Sigmoid colon (tissue), 7 donors: Measurements from ENCODE around the gene CFP. TPM values are rescaled to one million over a fixed set of nuclear protein-coding genes. Genes with fewer than 3 reads are reported as not detected.

Experiments
- DNase-seq: peaks from one replicate; pipeline ENCODE4 v3.0.0-alpha.2; 2019
- H3K27ac ChIP-seq, 4 donors: fragments of 200-600 bp; sonication (generic); one replicate each; pipeline ENCODE4 v1.5.1; 2016 to 2019; ENCODE audit warnings: mild to moderate bottlenecking in 1 of 4
- H3K27me3 ChIP-seq, 3 donors: fragments of 200-600 bp; sonication (generic); one replicate each; pipeline ENCODE4 v1.5.1; 2019; ENCODE audit warnings: mild to moderate bottlenecking in 1 of 3
- H3K36me3 ChIP-seq, 4 donors: fragments of 200-600 bp; sonication (generic); one replicate each; pipeline ENCODE4 v1.5.1; 2016 to 2019
- H3K4me1 ChIP-seq, 4 donors: fragments of 200-600 bp; sonication (generic); one replicate each; pipeline ENCODE4 v1.5.1; 2017 to 2019
- H3K4me3 ChIP-seq, 4 donors: fragments of 200-600 bp; sonication (generic); one replicate each; pipeline ENCODE4 v1.5.1; 2017 to 2019; ENCODE audit warnings: mild to moderate bottlenecking in 2 of 4, moderate library complexity in 1 of 4
- H3K9me3 ChIP-seq, 4 donors: fragments of 200-600 bp in 3 of 4; sonication (generic) in 3 of 4; one replicate each; pipeline versions ENCODE4 v1.5.1 to v1.6.1; 2013 to 2019
- CTCF ChIP-seq, 4 experiments: fragments of 450-650 bp in 3 of 4; fragments of 200-600 bp in 1 of 4; IDR thresholded peaks; one replicate each; pipeline ENCODE4 v1.5.1; 2016 to 2019; ENCODE audit warnings: antibody characterized with exemption in 4 of 4, mild to moderate bottlenecking in 3 of 4, moderate library complexity in 2 of 4
- EP300 ChIP-seq, 4 donors: sonication (generic); formaldehyde crosslinking; IDR thresholded peaks; one replicate each; pipeline ENCODE4 v1.6.1; 2017; ENCODE audit warnings: antibody characterized with exemption in 4 of 4
- POLR2A ChIP-seq, 2 donors: fragments of 450-650 bp; IDR thresholded peaks; one replicate each; pipeline ENCODE4 v1.6.1; 2016; ENCODE audit warnings: antibody characterized with exemption in 2 of 2, mild to moderate bottlenecking in 2 of 2, moderate library complexity in 2 of 2
- POLR2AphosphoS5 ChIP-seq, 4 donors: sonication (generic); formaldehyde crosslinking; IDR thresholded peaks; one replicate each; pipeline ENCODE4 v1.6.1; 2017; ENCODE audit warnings: antibody characterized with exemption in 4 of 4
- WGBS, 2 donors: extraction: QIAGEN DNeasy Blood & Tissue Kit; methylation state at CpG; one replicate each; pipeline ENCODE4 v1.1.7; 2013; 5-methylcytosine and 5-hydroxymethylcytosine counted together
- intact Hi-C: fragments of 100-400 bp; cut with DNase I; formaldehyde crosslinking; loops from one replicate; pipeline ENCODE4 v1.15.1; 2023
- polyA plus RNA-seq, 3 donors: library from polyadenylated mRNA; stranded (reverse); fragments of 200-250 nt; gene quantifications; one replicate each; pipeline ENCODE4 v1.2.3, GENCODE V29; 2013
- total RNA-seq, 4 donors: library from RNA; depleted of rRNA; stranded (reverse); fragments of >200 nt; gene quantifications; one replicate each; pipeline ENCODE4 v1.1.0, GENCODE V29; 2016
- donor health status: healthy with polysubstance abuse.
- donor health status: Bipolar disorder and iron deficiency.
- donor health status: healthy.

Gene CFP
- total and polyA plus RNA-seq, 7 donors = 3.0 to 14.3 (median 7.0) TPM

GRCh38 chrX:47628982-47629381 lies 748 bp downstream of the CFP start:
- intact Hi-C loops = no loop called here
- Histone ChIP-seq H3K9me3 (no peaks in the 10 kb centered on the region), H3K27me3 (no peaks in the 10 kb centered on the region), H3K4me1 (no peaks in the 10 kb centered on the region), H3K36me3 (no peaks in the 10 kb centered on the region), H3K27ac (no peak overlapping the region), H3K4me3 (peak overlapping the region in 1 of 4 donors; percentile 16)
- DNase-seq = no peak
- no peak for TF ChIP-seq EP300 (IDR thresholded peaks at IDR 0.05)
- TF ChIP-seq POLR2AphosphoS5 (IDR thresholded peaks at IDR 0.05) = no peak
- no peak for TF ChIP-seq POLR2A (IDR thresholded peaks at IDR 0.05)
- TF ChIP-seq CTCF (IDR thresholded peaks at IDR 0.05) = no peak
- 89 to 94% methylated on average over 1 of the region's 1 CpG for WGBS, 2 donors

GRCh38 chrX:47625365-47625764 lies 4.4 kb downstream of the CFP start:
- no peak for TF ChIP-seq EP300 (IDR thresholded peaks at IDR 0.05)
- TF ChIP-seq POLR2AphosphoS5 (IDR thresholded peaks at IDR 0.05) = no peak
- TF ChIP-seq CTCF (IDR thresholded peaks at IDR 0.05) = no peak
- no peak for TF ChIP-seq POLR2A (IDR thresholded peaks at IDR 0.05)
- 88 to 91% methylated on average over 2 of the region's 2 CpGs for WGBS, 2 donors
- DNase-seq = no peak
- H3K36me3 ChIP-seq = no peaks in the 10 kb centered on the region
- H3K9me3 ChIP-seq = no peaks in the 10 kb centered on the region
- H3K27me3 ChIP-seq = peaks cover 0 to 6% (median 0%) of the 10 kb centered on the region in 3 donors
- H3K4me1 ChIP-seq = no peaks in the 10 kb centered on the region
- no peak overlapping the region for H3K4me3 ChIP-seq
- no peak overlapping the region for H3K27ac ChIP-seq
- intact Hi-C loops = no loop called here

GRCh38 chrX:47623540-47624027 lies 6.1 kb downstream of the CFP start:
- Histone ChIP-seq H3K27me3 (peaks cover 0 to 10% (median 0%) of the 10 kb centered on the region in 3 donors), H3K27ac (no peak overlapping the region), H3K9me3 (no peaks in the 10 kb centered on the region), H3K4me3 (peak overlapping the region in 2 of 4 donors; percentile 5 to 15), H3K4me1 (peaks cover 0 to 5% (median 0%) of the 10 kb centered on the region in 4 donors), H3K36me3 (no peaks in the 10 kb centered on the region)
- DNase-seq = no peak
- WGBS, 2 donors = 0 to 1% methylated on average over 35 of the region's 35 CpGs
- intact Hi-C loops = no loop called here
- TF ChIP-seq POLR2AphosphoS5 (IDR thresholded peaks at IDR 0.05) = no peak
- no peak for TF ChIP-seq POLR2A (IDR thresholded peaks at IDR 0.05)
- TF ChIP-seq CTCF (IDR thresholded peaks at IDR 0.05) = no peak
- TF ChIP-seq EP300 (IDR thresholded peaks at IDR 0.05) = no peak

- H3K9me3 ChIP-seq = no peaks in the 10 kb centered on the region
- no peak for DNase-seq
- H3K36me3 ChIP-seq = no peaks in the 10 kb centered on the region
- H3K27me3 ChIP-seq = peaks cover 0 to 10% (median 0%) of the 10 kb centered on the region in 3 donors
- H3K4me1 ChIP-seq = peaks cover 0 to 5% (median 0%) of the 10 kb centered on the region in 4 donors
- no peak for TF ChIP-seq POLR2AphosphoS5 (IDR thresholded peaks at IDR 0.05)
- TF ChIP-seq CTCF (IDR thresholded peaks at IDR 0.05) = no peak
- TF ChIP-seq POLR2A (IDR thresholded peaks at IDR 0.05) = no peak
- no peak for TF ChIP-seq EP300 (IDR thresholded peaks at IDR 0.05)
- no peak overlapping the region for H3K27ac ChIP-seq
- intact Hi-C loops = loop anchor here (2.0 kb wide), 1 partner anchor 61 kb away; the partner anchor contains the start of gene ARAF
- 77 to 87% methylated on average over 6 of the region's 6 CpGs for WGBS, 2 donors
- H3K4me3 ChIP-seq = no peak overlapping the region
These were observed 7.9 kb downstream of the CFP start for GRCh38 chrX:47621851-47622250.

GRCh38 chrX:47620303-47620685 lies 9.4 kb downstream of the CFP start:
- no peak overlapping the region for H3K4me3 ChIP-seq
- no peak overlapping the region for H3K27ac ChIP-seq
- DNase-seq = no peak
- peaks cover 0 to 10% (median 0%) of the 10 kb centered on the region in 3 donors for H3K27me3 ChIP-seq
- WGBS, 2 donors = 52 to 53% methylated on average over 9 of the region's 9 CpGs
- intact Hi-C loops = loop anchor here (2.0 kb wide), 1 partner anchor 59 kb away; the partner anchor contains the start of gene ARAF
- H3K9me3 ChIP-seq = no peaks in the 10 kb centered on the region
- H3K4me1 ChIP-seq = peaks cover 0 to 5% (median 0%) of the 10 kb centered on the region in 4 donors
- no peaks in the 10 kb centered on the region for H3K36me3 ChIP-seq
- no peak for TF ChIP-seq EP300 (IDR thresholded peaks at IDR 0.05)
- TF ChIP-seq CTCF (IDR thresholded peaks at IDR 0.05) = no peak
- no peak for TF ChIP-seq POLR2A (IDR thresholded peaks at IDR 0.05)
- no peak for TF ChIP-seq POLR2AphosphoS5 (IDR thresholded peaks at IDR 0.05)
